Fibroblast of lung (primary cell): Measurements from ENCODE around the gene KIF4A.

ENCODE experiments used
- CTCF ChIP-seq, 2 donors: IDR thresholded peaks in 1 of 2; conservative IDR thresholded peaks in 1 of 2; 1 replicate in 1 of 2; 2 replicates in 1 of 2; pipeline ENCODE4 v1.5.1; 2011 to 2012; ENCODE audit warnings: low read length in 2 of 2, control low read depth in 1 of 2, inconsistent platforms in 1 of 2, low read depth in 1 of 2, mild to moderate bottlenecking in 1 of 2
- EZH2 ChIP-seq: IDR thresholded peaks from 2 replicates; pipeline ENCODE4 v1.5.1; 2012; ENCODE audit warnings: low read length, control low read depth, mild to moderate bottlenecking; ENCODE audit errors: missing control alignments

- TF ChIP-seq CTCF (conservative IDR thresholded peaks at IDR 0.05 in 1 of 2, IDR thresholded peaks at IDR 0.05 in 1 of 2; ENCODE audit: low read depth in 1 of 2, low read length in 2 of 2) (no peak), EZH2 (no peak)
Observed at GRCh38 chrX:70353514-70353913, 63.6 kb downstream of the KIF4A start.
